ENCODE results near the gene BABAM1.

Gene BABAM1

DNA sequence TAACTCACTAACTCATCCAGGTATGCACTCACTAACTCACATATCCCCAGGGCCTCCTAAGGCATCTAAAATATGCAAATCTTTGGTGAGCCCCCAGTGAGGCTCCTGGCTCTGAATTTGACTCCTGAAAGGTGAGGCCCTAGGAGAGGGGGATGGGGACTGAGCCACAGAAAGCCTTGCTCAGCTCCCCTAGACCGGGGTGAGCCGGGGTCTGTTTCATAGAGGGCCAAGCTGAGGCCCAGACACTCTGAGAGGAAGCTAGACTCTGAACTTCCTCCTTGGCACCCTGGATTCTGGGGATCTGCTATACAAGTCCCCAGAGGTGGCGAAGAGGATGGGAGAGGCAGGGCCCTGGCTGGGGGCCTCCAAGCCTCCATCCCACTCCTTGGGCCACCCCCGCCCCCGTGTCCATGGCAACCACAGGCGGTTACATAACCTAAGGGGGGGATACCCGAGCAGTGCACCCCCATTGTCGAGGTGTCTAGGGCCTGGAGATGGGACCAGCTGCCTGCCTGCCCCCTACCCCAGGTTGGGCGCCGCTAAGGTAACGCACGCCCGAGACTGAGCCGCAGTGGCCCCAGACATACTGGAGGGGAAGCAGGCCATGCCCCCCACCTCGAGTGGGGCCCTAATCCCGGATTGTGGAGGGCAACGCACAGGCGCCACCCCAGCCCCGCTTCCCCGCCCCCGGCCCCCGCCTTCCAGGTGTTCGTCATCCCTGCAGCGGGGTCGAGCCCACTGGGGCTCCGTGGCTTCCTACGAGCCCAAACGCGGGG is 35.3 kb downstream of the BABAM1 start:
- no peak for DNase-seq (ENCODE audit: low read depth in 2 of 2, low spot score in 1 of 2)

DNA sequence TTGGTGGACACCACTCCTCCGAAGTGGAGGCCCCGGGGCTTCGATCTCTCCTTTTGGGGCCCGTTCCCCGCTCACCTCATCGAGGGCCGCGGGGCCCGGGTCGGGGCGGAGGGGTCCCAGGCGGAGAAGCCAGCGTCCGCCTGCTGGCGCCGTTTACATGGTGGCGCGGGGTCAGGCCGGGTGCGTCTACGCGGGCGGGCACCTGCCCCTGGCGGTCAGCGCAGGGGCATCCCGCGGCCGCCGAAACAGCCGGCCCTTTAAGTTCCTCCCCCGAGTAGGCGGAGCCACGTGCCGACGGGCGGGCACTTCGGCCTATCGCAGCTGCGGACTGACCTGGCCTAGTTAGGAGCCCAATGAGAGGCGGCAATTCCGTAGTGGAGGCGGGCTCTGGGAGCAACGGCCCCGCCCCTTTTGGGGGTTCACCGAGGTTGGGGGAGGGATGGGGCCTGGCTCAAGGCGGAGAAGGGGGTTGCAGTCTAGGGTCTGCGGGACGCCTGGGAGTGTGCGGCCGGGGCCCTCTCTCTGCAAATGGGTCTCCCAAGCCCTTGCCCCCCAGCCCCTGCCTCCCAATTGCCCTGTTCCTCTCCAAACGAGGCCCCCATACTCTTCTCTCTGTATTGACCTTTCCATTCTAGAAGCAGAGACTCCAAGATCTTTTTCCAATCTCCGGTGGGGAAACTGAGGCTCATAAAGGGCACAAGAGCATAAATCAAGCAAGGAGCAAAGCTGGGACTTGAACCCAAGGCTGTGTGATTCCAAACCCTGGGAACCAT is 36.1 kb downstream of the BABAM1 start, which contains the start of gene ABHD8:
TSS of gene ABHD8 (minus strand) at position 259 of the 773 bp plus-strand sequence. CDS start 1,809 bp downstream, outside the sequence.
- peak; percentile 82 to 85 for DNase-seq (ENCODE audit: low read depth in 2 of 2, low spot score in 1 of 2)

DNA sequence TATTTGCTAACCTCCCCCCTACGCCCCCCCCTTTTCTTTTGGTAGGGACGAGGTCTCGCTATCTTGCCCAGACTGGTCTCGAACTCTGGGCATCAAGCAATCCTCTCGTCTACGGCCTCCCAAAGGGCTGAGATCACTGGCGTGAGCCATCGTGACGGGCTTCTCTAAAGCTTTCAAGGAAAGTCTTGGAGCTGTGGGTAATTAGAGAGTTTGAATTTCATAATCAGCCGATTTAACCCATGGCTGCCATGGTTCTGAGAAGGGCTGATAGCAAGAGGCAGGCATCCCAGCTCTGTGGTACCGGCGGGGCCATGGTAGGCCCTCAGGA is 36.7 kb downstream of the BABAM1 start:
- DNase-seq (ENCODE audit: low read depth in 2 of 2, low spot score in 1 of 2), result no peak

- no peak for DNase-seq (ENCODE audit: low read depth in 2 of 2, low spot score in 1 of 2)
These were observed 37.4 kb downstream of the BABAM1 start for GRCh38 chr19:17304386-17305215.

DNA sequence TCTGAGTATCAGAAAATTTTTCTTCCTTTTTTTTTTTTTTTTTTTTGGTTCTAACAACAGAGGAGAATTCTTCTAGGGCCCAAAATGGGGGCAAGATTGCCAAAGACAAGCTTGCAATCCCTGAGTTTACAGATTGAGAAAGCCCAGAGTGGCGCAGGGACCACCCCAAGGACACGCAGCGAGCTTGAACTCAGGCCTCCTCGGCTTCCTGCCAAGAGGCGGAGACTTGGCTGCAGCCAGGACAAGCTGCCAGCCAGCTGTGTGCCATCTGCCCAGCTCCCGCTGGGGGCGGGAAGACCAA is 37.9 kb downstream of the BABAM1 start:
- no peak for DNase-seq (ENCODE audit: low read depth in 2 of 2, low spot score in 1 of 2)

DNA sequence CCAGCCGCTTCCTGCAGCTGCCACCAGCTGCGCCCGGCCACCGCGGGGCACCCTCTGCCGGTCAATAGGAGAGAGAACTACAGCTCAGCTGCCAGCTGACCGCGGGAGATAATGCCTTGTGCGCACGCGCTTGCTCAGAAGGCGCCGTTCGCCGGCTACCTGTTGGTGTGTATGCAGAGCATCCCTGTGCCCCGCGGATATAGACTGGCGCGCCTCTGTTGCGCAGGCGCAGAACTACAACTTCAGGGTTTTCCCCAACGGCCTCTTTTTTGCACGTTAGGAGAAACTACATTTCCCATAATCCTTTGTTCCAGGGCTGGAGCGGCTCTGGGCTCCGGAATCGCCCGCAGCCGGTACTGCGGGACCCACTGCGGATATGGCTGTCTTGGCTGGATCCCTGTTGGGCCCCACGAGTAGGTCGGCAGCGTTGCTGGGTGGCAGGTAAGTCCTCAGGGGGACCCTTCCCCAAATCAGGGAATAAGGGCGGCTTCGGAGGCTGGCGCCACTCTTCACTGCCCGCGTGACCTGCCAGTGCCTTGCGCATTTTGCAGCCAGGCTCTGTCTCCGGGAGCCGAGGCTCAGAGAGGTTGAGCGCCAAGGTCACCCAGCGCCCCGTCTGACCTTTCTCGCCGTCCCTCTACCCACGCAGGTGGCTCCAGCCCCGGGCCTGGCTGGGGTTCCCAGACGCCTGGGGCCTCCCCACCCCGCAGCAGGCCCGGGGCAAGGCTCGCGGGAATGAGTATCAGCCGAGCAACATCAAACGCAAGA is 38.5 kb downstream of the BABAM1 start, which contains the start of gene MRPL34:
TSS of gene MRPL34 (plus strand) at position 356 of the 768 bp plus-strand sequence. CDS start at position 377, 21 bp downstream.
- DNase-seq (ENCODE audit: low read depth in 2 of 2, low spot score in 1 of 2), result peak; percentile 82 to 92

- no peak for DNase-seq (ENCODE audit: low read depth in 2 of 2, low spot score in 1 of 2)
These were observed 39.1 kb downstream of the BABAM1 start for GRCh38 chr19:17306285-17306714.

DNA sequence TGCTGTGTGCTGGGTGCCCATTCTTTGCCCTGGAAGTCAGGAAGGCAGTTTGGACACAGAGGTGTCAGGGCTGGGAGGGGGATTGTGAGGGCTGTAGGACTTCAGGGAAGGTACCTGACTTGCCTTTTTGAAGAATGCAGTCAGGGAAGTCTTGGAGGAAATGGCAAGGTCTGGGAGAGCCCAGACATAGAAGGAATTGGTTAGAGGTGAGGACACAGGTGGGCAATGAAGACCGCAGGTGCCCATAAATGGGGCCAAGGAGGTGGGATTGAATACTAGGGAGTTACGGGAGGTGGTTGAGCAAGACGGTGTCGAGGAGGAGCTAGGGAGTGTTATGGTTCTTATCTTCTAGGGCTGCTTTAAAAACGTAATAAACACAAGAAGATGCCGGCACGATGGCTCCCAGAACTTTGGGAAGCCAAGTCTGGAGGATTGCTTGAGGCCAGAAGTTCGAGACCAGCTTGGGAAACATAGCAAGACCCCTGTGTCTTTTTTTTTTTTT is 40.7 kb downstream of the BABAM1 start:
- DNase-seq (ENCODE audit: low read depth in 2 of 2, low spot score in 1 of 2), result no peak

GRCh38 chr19:17309198-17309964 is 42.1 kb downstream of the BABAM1 start, which contains the start of gene DDA1:
DDA1 (plus strand) TSS chr19:17309563; CDS start chr19:17309655, 92 bp downstream.
- DNase-seq (ENCODE audit: low read depth in 2 of 2, low spot score in 1 of 2), result peak; percentile 96 to 99

- no peak for DNase-seq (ENCODE audit: low read depth in 2 of 2, low spot score in 1 of 2)
These were observed 42.8 kb downstream of the BABAM1 start for GRCh38 chr19:17309965-17310461.

DNA sequence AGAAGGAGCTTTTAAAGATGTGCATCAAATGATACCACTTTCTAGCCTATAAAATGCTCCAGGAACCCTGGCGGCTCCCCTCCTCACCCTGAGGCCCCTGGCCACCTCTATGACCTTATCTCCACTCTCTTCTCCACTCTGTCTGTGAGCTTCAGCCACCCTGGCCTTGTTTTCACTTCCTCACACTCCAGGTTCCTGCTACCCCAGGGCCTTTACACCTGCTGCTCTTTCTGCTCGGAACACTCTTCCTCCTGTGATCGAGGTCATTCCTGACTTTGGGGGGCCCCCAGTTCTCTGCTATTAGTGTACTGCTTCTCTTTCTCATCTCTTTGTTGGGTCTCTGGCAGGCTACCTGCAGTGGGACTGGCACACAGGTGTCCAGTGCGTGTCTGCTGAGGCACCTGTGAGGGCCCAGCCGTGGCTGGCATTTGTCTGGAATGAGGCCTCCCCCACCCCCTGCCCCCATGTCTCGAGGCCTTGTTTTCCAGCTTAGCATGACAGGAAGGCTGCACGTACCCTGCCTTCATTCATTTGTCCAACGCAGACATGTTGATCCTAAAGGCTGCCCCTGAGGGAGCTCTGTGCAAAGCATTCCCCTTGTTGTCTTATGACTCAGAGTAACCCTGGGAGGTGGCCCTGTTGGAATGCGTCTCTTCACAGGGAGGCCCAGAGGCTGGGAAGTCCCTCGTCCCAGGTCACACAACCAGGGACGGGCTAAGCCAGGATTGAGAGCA is 44.4 kb downstream of the BABAM1 start:
- no peak for DNase-seq (ENCODE audit: low read depth in 2 of 2, low spot score in 1 of 2)

DNA sequence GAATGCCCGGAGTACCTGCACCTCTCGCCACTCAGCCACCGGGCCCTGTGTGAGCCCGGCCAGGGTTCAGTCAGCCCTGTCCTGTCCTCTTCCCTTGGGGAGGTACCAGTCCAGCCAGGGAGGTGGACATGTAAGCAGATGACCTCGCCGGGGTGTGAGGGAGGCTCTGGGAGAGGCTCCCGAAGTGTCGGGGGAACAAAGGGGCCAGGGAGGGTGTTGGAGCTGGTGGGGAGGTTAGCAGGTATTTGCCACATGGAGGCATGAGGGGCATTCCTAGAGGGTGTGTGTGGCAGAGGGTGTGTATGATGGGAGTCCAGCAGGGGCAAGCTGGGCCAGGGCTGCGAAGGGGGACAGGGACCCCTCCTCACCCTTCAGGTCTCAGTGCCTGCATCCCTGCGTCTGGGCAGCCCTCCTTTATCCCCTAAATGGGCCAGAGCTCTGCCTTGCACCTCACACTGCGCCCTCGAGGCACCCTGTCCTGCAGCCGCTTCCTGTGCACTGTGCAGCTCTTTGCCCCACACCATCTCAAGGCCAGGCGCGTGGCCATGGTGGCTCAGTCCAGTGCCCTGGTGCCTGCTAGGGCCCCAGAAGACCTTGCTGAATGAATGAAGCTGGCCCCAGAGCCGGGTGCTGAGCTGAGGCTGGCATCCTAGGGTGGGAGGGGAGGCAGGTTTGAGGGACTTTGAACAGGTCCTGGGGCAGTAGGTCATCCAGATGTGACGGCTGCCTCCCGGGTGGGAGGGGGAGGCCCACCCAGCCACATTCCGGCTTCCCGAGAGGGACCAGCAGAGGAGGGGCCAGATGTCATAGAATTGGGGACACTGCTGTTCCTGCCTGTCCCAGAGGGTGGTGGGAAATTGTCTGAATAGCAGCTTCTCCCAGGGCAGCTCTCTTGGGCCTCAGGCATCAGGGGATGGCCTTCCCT is 45.2 kb downstream of the BABAM1 start:
- DNase-seq (ENCODE audit: low read depth in 2 of 2, low spot score in 1 of 2), result no peak

DNA sequence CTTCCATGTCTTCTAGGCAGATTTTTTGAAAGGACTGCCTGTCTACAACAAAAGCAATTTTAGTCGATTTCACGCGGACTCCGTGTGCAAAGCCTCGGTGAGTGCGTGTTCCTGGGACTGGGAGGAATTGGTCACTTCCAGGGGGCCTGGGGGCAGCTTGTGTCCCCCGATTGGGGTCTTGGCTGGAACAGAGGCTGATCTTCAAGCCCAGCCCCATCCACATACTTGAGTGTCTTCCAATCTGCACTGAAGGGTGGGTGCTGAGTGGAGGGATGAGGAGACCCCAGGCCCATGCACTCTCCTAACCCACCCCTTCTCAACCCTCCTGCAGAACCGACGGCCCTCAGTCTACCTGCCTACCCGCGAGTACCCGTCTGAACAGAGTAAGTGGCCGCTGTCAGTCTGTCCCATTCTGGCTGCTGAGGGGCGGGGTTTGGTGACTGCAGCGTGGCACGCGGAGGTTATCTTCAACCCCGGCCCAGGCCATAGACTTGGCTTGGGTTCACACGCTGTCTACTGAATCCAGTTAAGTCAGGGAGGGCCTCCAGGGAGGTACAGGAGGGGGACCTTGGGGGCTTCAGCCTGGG is 46.9 kb downstream of the BABAM1 start:
- DNase-seq (ENCODE audit: low read depth in 2 of 2, low spot score in 1 of 2), result no peak

- DNase-seq (ENCODE audit: low read depth in 2 of 2, low spot score in 1 of 2), result no peak
These were observed 51.7 kb downstream of the BABAM1 start for GRCh38 chr19:17318966-17319365.

GRCh38 chr19:17319473-17320238 is 52.4 kb downstream of the BABAM1 start:
- DNase-seq (ENCODE audit: low read depth in 2 of 2, low spot score in 1 of 2), result no peak

DNA sequence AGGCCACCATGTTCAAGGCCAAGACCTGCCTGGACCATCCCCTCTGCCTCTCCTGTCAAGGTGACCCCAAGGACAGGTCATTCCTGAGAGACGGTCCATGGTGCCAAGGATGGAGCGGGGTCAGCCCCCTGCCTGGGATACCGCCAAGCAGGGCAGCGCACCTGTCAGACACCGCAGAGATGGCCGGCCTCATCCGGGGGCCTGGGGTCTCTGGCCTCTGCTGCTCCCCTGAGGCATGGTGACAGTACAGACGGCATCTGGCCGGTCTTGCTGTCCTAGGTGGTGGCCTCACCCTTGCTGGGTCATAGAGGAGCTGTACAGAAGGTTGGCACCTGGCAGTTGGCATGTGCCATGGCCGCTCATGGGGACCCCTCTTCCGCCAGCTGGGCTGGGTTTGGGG is 53.2 kb downstream of the BABAM1 start:
- no peak for DNase-seq (ENCODE audit: low read depth in 2 of 2, low spot score in 1 of 2)

Measured in stimulated activated CD8-positive, alpha-beta memory T cell treated with anti-CD3 and anti-CD28 coated beads, Interleukin-4, amount 100 ng/mL, for 4 hours (primary cell).